ENCODE data around the gene DCHS1. TPM values are rescaled to one million over a fixed set of nuclear protein-coding genes. Genes with fewer than 3 reads are reported as not detected.

Gene DCHS1
- total and polyA plus RNA-seq, 4 donors = 29.1 to 43.6 (median 40.8) TPM

- Histone ChIP-seq H3K4me1 (ENCODE audit: control insufficient read depth, insufficient read depth, low read length) (peaks cover 13% of the 10 kb centered on the region), H3K4me3 (ENCODE audit: low read depth, low read length) (no peak overlapping the region), H3K36me3 (ENCODE audit: control insufficient read depth, insufficient read depth, low read length) (peaks cover 38% of the 10 kb centered on the region), H3K27me3 (ENCODE audit: control insufficient read depth, insufficient read depth, low read length) (no peaks in the 10 kb centered on the region), H3K27ac (ENCODE audit: low read depth, low read length) (no peak overlapping the region), H3K9me3 (ENCODE audit: control insufficient read depth, insufficient read depth, low read length) (no peaks in the 10 kb centered on the region)
- no peak for DNase-seq (ENCODE audit: low read depth in 4 of 6, low spot score in 6 of 6)
- 93% methylated on average over 2 of the region's 2 CpGs for WGBS (ENCODE audit: insufficient coverage)
These were observed 55.7 kb downstream of the DCHS1 start for GRCh38 chr11:6599881-6600390.

DNA sequence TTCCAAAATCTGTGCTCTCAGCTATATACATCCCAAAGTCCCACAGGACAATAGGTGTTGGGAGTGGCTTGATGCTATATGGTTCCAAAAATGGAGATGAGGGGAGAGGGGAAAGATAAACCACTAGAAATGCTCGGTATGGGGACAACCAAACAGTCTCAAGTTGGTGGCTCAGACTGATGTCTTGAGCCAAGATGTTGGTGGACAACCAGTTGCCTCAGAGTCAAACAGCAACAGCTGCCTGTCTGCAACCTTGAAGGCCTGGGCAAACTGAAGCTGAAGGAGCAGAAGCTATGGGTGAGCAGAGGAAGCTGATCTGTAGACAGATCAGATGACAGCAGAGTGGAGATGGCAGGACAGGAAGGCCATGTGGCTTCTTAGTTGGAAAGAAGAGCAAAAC, 56.2 kb downstream of the DCHS1 start:
- peaks cover 13% of the 10 kb centered on the region for H3K4me1 ChIP-seq (ENCODE audit: control insufficient read depth, insufficient read depth, low read length)
- no peaks in the 10 kb centered on the region for H3K9me3 ChIP-seq (ENCODE audit: control insufficient read depth, insufficient read depth, low read length)
- no peak for DNase-seq (ENCODE audit: low read depth in 4 of 6, low spot score in 6 of 6)
- H3K36me3 ChIP-seq (ENCODE audit: control insufficient read depth, insufficient read depth, low read length) = peaks cover 39% of the 10 kb centered on the region
- WGBS (ENCODE audit: insufficient coverage) = 85% methylated on average over 1 of the region's 1 CpG
- H3K27ac ChIP-seq (ENCODE audit: low read depth, low read length) = no peak overlapping the region
- H3K4me3 ChIP-seq (ENCODE audit: low read depth, low read length) = no peak overlapping the region
- no peaks in the 10 kb centered on the region for H3K27me3 ChIP-seq (ENCODE audit: control insufficient read depth, insufficient read depth, low read length)

DNA sequence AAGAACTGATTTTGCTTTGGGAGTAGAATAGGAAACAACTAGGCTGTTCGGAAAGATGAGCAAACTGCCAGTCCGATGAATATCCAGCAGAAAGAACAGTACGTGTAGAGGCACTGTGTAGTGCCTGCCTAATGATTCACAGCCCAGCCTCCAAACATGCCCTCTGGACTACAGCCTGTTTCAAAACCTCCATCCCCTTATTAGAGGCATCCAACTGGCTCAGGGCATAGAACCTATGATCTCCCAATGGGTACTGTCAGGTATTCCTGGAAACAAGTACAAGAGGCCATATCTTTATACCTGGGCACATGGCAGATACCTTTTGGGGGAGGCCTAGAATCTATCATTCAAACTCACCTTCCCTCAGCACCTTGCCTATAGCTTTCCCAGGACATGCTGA, 57.1 kb downstream of the DCHS1 start:
- H3K27me3 ChIP-seq (ENCODE audit: control insufficient read depth, insufficient read depth, low read length) = no peaks in the 10 kb centered on the region
- H3K36me3 ChIP-seq (ENCODE audit: control insufficient read depth, insufficient read depth, low read length) = peaks cover 43% of the 10 kb centered on the region
- no peaks in the 10 kb centered on the region for H3K9me3 ChIP-seq (ENCODE audit: control insufficient read depth, insufficient read depth, low read length)
- H3K4me1 ChIP-seq (ENCODE audit: control insufficient read depth, insufficient read depth, low read length) = peaks cover 13% of the 10 kb centered on the region
- no peak for DNase-seq (ENCODE audit: low read depth in 4 of 6, low spot score in 6 of 6)
- no peak overlapping the region for H3K4me3 ChIP-seq (ENCODE audit: low read depth, low read length)
- H3K27ac ChIP-seq (ENCODE audit: low read depth, low read length) = no peak overlapping the region
- 94% methylated on average over 3 of the region's 3 CpGs for WGBS (ENCODE audit: insufficient coverage)

DNA sequence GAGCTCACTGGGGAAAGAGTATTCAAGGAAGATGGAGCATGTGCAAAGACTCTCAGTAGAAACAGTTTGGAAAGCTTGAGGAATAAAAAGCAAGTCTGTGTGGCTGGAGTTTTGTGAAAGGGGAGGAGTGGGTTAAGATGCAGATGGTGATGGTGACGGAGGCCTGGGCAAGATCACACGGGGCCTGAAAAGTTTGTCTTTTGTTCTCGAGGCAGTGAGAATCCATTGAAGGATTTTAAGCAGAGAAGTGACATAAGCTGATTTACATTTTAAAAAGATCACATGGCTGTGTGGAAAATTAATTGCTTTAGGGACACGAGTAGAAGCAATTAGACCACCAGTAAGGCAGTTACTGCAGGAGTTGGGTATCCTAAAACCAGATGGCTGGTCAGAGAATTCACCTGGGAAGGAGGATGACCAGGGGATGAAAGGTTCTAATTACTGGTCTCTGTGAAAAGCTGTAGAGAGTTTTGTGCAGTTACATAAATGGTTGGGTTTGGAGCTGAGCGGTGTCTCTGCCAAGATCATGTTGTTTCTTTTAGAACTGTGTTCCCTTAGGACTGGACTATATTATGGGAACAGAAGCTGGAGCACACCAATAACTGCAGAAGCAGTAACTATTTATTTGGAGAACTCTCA, 59.3 kb downstream of the DCHS1 start:
- Histone ChIP-seq H3K27ac (ENCODE audit: low read depth, low read length) (peak overlapping the region; percentile 29), H3K9me3 (ENCODE audit: control insufficient read depth, insufficient read depth, low read length) (no peaks in the 10 kb centered on the region), H3K27me3 (ENCODE audit: control insufficient read depth, insufficient read depth, low read length) (no peaks in the 10 kb centered on the region), H3K4me1 (ENCODE audit: control insufficient read depth, insufficient read depth, low read length) (peaks cover 5% of the 10 kb centered on the region), H3K4me3 (ENCODE audit: low read depth, low read length) (no peak overlapping the region), H3K36me3 (ENCODE audit: control insufficient read depth, insufficient read depth, low read length) (peaks cover 42% of the 10 kb centered on the region)
- 23% methylated on average over 5 of the region's 5 CpGs for WGBS (ENCODE audit: insufficient coverage)
- peak in 2 of 6 donors; percentile 72 to 78 for DNase-seq (ENCODE audit: low read depth in 4 of 6, low spot score in 6 of 6)

DNA sequence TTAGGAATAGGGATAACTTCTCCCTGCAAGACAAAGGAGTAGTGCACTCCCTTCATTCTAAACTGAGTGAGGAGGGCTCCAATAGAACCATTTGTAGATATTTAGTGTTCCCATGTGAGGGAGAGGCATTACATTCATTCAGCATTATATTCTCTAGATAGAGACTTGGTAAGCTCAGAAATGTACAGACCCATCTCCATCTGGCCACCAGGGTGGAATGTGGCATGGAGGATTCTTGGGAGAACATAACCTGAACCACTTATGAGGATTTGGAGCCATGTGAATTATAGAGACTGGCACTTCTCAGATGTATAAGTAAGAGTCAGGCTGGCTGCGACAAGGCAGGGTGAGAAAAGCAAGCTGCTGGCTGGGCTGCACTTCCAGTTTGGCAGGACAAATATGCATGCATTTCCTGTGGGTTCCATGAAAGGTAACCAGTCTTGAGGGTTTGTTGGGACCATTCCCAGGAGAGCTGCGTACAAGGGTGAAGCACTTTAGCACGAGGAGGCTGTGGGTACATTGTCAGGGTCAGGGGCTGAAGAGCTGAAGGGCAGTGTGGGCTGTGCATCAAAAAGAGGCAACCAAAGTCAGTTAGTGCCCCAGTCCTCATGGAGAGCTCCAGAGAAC, 61.4 kb downstream of the DCHS1 start:
- no peak for DNase-seq (ENCODE audit: low read depth in 4 of 6, low spot score in 6 of 6)
- H3K4me3 ChIP-seq (ENCODE audit: low read depth, low read length) = no peak overlapping the region
- H3K27me3 ChIP-seq (ENCODE audit: control insufficient read depth, insufficient read depth, low read length) = no peaks in the 10 kb centered on the region
- peaks cover 22% of the 10 kb centered on the region for H3K36me3 ChIP-seq (ENCODE audit: control insufficient read depth, insufficient read depth, low read length)
- 92% methylated on average over 3 of the region's 3 CpGs for WGBS (ENCODE audit: insufficient coverage)
- H3K9me3 ChIP-seq (ENCODE audit: control insufficient read depth, insufficient read depth, low read length) = no peaks in the 10 kb centered on the region
- peaks cover 5% of the 10 kb centered on the region for H3K4me1 ChIP-seq (ENCODE audit: control insufficient read depth, insufficient read depth, low read length)
- no peak overlapping the region for H3K27ac ChIP-seq (ENCODE audit: low read depth, low read length)

DNA sequence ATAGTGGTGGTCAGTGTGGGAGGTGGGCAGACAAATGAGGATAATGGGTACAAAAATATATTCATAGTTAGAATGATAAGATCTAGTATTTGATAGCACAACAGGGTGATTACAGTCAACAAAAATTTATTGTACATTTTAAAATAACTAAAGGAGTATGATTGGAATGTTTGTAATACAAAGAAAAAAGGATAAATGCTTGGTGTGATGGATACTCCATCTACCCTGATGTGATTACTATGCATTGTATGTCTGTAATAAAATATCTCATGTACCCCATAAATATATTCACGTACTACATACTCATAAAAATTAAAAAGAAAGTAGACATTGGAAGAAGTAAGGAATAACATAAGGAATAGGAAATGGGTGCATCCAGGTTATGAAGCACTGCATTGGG, 67.6 kb downstream of the DCHS1 start:
- H3K27me3 ChIP-seq (ENCODE audit: control insufficient read depth, insufficient read depth, low read length) = no peaks in the 10 kb centered on the region
- no peak overlapping the region for H3K27ac ChIP-seq (ENCODE audit: low read depth, low read length)
- no peak for DNase-seq (ENCODE audit: low read depth in 4 of 6, low spot score in 6 of 6)
- H3K9me3 ChIP-seq (ENCODE audit: control insufficient read depth, insufficient read depth, low read length) = peaks cover 7% of the 10 kb centered on the region
- peaks cover 14% of the 10 kb centered on the region for H3K36me3 ChIP-seq (ENCODE audit: control insufficient read depth, insufficient read depth, low read length)
- peaks cover 15% of the 10 kb centered on the region for H3K4me1 ChIP-seq (ENCODE audit: control insufficient read depth, insufficient read depth, low read length)
- H3K4me3 ChIP-seq (ENCODE audit: low read depth, low read length) = no peak overlapping the region
- no CpG with 5 or more reads among the region's 1 CpG for WGBS (ENCODE audit: insufficient coverage)

DNA sequence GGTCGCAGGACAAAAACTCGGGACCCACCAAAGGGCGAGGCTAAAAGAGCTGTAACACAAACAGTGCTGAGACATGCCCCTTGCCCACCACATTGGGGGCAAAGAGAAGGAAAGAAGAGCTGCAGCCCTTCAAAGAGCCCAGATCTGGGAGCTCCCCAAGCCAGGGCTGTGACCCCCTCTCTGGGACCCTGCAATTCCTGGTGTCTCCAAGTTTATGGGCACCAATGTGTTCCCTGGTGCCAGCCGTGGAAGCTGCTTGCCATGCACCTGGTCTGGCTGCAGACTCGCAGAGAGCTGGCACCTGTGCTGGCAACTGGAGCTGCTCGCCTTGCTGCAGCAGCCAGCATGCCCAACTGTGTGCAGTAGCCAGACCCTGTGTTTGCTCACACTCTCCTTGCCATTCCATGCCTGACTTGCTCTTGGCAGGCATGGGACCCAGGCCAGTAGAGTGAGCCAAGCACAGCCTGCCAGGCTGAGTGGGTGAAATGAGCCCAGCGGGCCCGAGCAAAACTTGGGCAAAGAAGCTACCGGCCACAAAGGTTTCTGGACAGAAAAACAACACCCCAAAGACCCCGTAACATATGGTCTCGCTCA, 68.2 kb downstream of the DCHS1 start:
- Histone ChIP-seq H3K27ac (ENCODE audit: low read depth, low read length) (peak overlapping the region; percentile 47), H3K36me3 (ENCODE audit: control insufficient read depth, insufficient read depth, low read length) (peaks cover 13% of the 10 kb centered on the region), H3K27me3 (ENCODE audit: control insufficient read depth, insufficient read depth, low read length) (no peaks in the 10 kb centered on the region), H3K4me1 (ENCODE audit: control insufficient read depth, insufficient read depth, low read length) (peaks cover 15% of the 10 kb centered on the region), H3K4me3 (ENCODE audit: low read depth, low read length) (no peak overlapping the region), H3K9me3 (ENCODE audit: control insufficient read depth, insufficient read depth, low read length) (peaks cover 7% of the 10 kb centered on the region)
- 62% methylated on average over 5 of the region's 11 CpGs for WGBS (ENCODE audit: insufficient coverage)
- peak in 2 of 6 donors; percentile 52 to 84 for DNase-seq (ENCODE audit: low read depth in 4 of 6, low spot score in 6 of 6)

GRCh38 chr11:6586434-6587359, 68.9 kb downstream of the DCHS1 start:
- Histone ChIP-seq H3K4me3 (ENCODE audit: low read depth, low read length) (no peak overlapping the region), H3K4me1 (ENCODE audit: control insufficient read depth, insufficient read depth, low read length) (peaks cover 15% of the 10 kb centered on the region), H3K36me3 (ENCODE audit: control insufficient read depth, insufficient read depth, low read length) (peaks cover 10% of the 10 kb centered on the region), H3K27me3 (ENCODE audit: control insufficient read depth, insufficient read depth, low read length) (no peaks in the 10 kb centered on the region), H3K9me3 (ENCODE audit: control insufficient read depth, insufficient read depth, low read length) (peaks cover 7% of the 10 kb centered on the region), H3K27ac (ENCODE audit: low read depth, low read length) (peak overlapping the region; percentile 47)
- WGBS (ENCODE audit: insufficient coverage) = 88% methylated on average over 24 of the region's 25 CpGs
- DNase-seq (ENCODE audit: low read depth in 4 of 6, low spot score in 6 of 6) = no peak

GRCh38 chr11:6584528-6584927, 71.1 kb downstream of the DCHS1 start:
- peaks cover 10% of the 10 kb centered on the region for H3K36me3 ChIP-seq (ENCODE audit: control insufficient read depth, insufficient read depth, low read length)
- H3K4me1 ChIP-seq (ENCODE audit: control insufficient read depth, insufficient read depth, low read length) = peaks cover 18% of the 10 kb centered on the region
- WGBS (ENCODE audit: insufficient coverage) = 100% methylated on average over 2 of the region's 4 CpGs
- no peak overlapping the region for H3K27ac ChIP-seq (ENCODE audit: low read depth, low read length)
- no peak for DNase-seq (ENCODE audit: low read depth in 4 of 6, low spot score in 6 of 6)
- H3K4me3 ChIP-seq (ENCODE audit: low read depth, low read length) = no peak overlapping the region
- peaks cover 7% of the 10 kb centered on the region for H3K9me3 ChIP-seq (ENCODE audit: control insufficient read depth, insufficient read depth, low read length)
- H3K27me3 ChIP-seq (ENCODE audit: control insufficient read depth, insufficient read depth, low read length) = no peaks in the 10 kb centered on the region

Measured in spinal cord (tissue), 10 donors.